H1 (cell line): Measurements from ENCODE around the gene KIT. TPM values are rescaled to one million over a fixed set of nuclear protein-coding genes. Genes with fewer than 3 reads are reported as not detected.

Experiments used
- CTCF ChIA-PET: fragments of 300-600 bp; sonication (Branson Sonifier 250); formaldehyde crosslinking; loops from one replicate; lab custom pipeline; 2021; ENCODE audit not compliant: partially characterized antibody; lab: Charles Lee
- POLR2A ChIA-PET: fragments of 300-600 bp; sonication (Branson Sonifier 250); formaldehyde crosslinking; loops from one replicate; lab custom pipeline; 2021; ENCODE audit warnings: inconsistent platforms; ENCODE audit not compliant: partially characterized antibody; lab: Charles Lee
- DNase-seq, 2 experiments: peaks; one replicate each; pipeline versions ENCODE4 v3.0.0 to v3.0.0-alpha.2; 2010 to 2022; ENCODE audit warnings: low spot score in 2 of 2, low read depth in 1 of 2, mixed read lengths in 1 of 2
- FAIRE-seq: peaks from 2 replicates; lab custom pipeline; 2011; peaks lifted over from hg19 to GRCh38; lab: Jason Lieb, UNC
- H2AFZ ChIP-seq: 2 replicates; pipeline ENCODE4 v1.8.1; 2012; ENCODE audit warnings: low read length, inconsistent platforms
- H2AK5ac ChIP-seq: 2 replicates; pipeline ENCODE4 v1.6.1; 2013; ENCODE audit warnings: low read depth, low read length
- H2BK120ac ChIP-seq: replicated peaks from 2 replicates; pipeline ENCODE3; 2013; ENCODE audit warnings: low read depth, low read length, inconsistent platforms
- H2BK12ac ChIP-seq: 2 replicates; pipeline ENCODE4 v1.6.1; 2013; ENCODE audit warnings: low read depth, low read length
- H2BK15ac ChIP-seq: 2 replicates; pipeline ENCODE4 v1.6.1; 2013; ENCODE audit warnings: low read length
- H2BK20ac ChIP-seq: 2 replicates; pipeline ENCODE4 v1.6.1; 2013; ENCODE audit warnings: low read length
- H2BK5ac ChIP-seq: 2 replicates; pipeline ENCODE4 v1.6.1; 2013; ENCODE audit warnings: low read depth, low read length
- H3K14ac ChIP-seq: 2 replicates; pipeline ENCODE4 v1.6.1; 2013; ENCODE audit warnings: inconsistent platforms; ENCODE audit not compliant: insufficient read length
- H3K18ac ChIP-seq: 2 replicates; pipeline ENCODE4 v1.6.1; 2013; ENCODE audit warnings: low read length; ENCODE audit errors: extremely low read depth
- H3K23ac ChIP-seq: 2 replicates; pipeline ENCODE4 v1.6.1; 2013; ENCODE audit warnings: inconsistent platforms; ENCODE audit not compliant: insufficient read length
- H3K23me2 ChIP-seq: 2 replicates; pipeline ENCODE4 v1.6.1; 2013; ENCODE audit warnings: low read depth, low read length
- H3K27ac ChIP-seq: 2 replicates; pipeline ENCODE4 v1.6.1; 2011; ENCODE audit warnings: low read depth, low read length, inconsistent platforms
- H3K27me3 ChIP-seq, 4 experiments: replicated peaks in 1 of 4; 1 replicate in 1 of 4; 2 replicates in 3 of 4; pipeline versions ENCODE4 v1.6.1 to v1.8.1; 2011 to 2013; ENCODE audit warnings: low read length in 3 of 4, mild to moderate bottlenecking in 3 of 4, inconsistent platforms in 2 of 4, mixed read lengths in 2 of 4, moderate library complexity in 1 of 4; ENCODE audit not compliant: control insufficient read depth in 3 of 4, insufficient read depth in 3 of 4; ENCODE audit errors: extremely low read depth in 1 of 4
- H3K36me3 ChIP-seq, 4 experiments: 2 replicates each; pipeline versions ENCODE4 v1.6.1 to v1.8.1; 2011 to 2013; ENCODE audit warnings: mild to moderate bottlenecking in 4 of 4, low read length in 3 of 4, moderate library complexity in 2 of 4, control low read depth in 1 of 4, inconsistent platforms in 1 of 4; ENCODE audit not compliant: insufficient read depth in 4 of 4, control insufficient read depth in 2 of 4
- H3K4ac ChIP-seq: replicated peaks from 2 replicates; pipeline ENCODE3; 2013; ENCODE audit warnings: low read length, low read depth, mixed read lengths, inconsistent platforms; ENCODE audit not compliant: insufficient read length
- H3K4me1 ChIP-seq, 4 experiments: replicated peaks in 1 of 4; 1 replicate in 1 of 4; 2 replicates in 3 of 4; pipeline versions ENCODE4 v1.6.1 to v1.8.1; 2011 to 2013; ENCODE audit warnings: low read length in 3 of 4, inconsistent platforms in 2 of 4, mixed read lengths in 1 of 4; ENCODE audit not compliant: insufficient read depth in 4 of 4, control insufficient read depth in 3 of 4
- H3K4me2 ChIP-seq, 2 experiments: 2 replicates each; pipeline versions ENCODE4 v1.6.1 to v1.8.1; 2011 to 2013; ENCODE audit warnings: low read depth in 2 of 2, low read length in 2 of 2, control low read depth in 1 of 2, inconsistent platforms in 1 of 2, mild to moderate bottlenecking in 1 of 2; ENCODE audit not compliant: insufficient read depth in 1 of 2
- H3K4me3 ChIP-seq, 4 experiments: fragments of 200-600, 300-600 bp in 1 of 4; sonication (generic), shearing (Covaris generic), sonication (Bioruptor Twin) in 1 of 4; 2 replicates each; pipeline versions ENCODE4 v1.5.1 to v1.8.1; 2011 to 2016; ENCODE audit warnings: low read length in 4 of 4, low read depth in 3 of 4, control low read depth in 2 of 4, inconsistent platforms in 2 of 4, mild to moderate bottlenecking in 2 of 4, mixed read lengths in 1 of 4, moderate library complexity in 1 of 4; ENCODE audit not compliant: insufficient read depth in 2 of 4; ENCODE audit errors: extremely low read depth in 1 of 4
- H3K56ac ChIP-seq: replicated peaks from 2 replicates; pipeline ENCODE3; 2013; ENCODE audit warnings: low read depth, mild to moderate bottlenecking, mixed read lengths, low read length, inconsistent platforms; ENCODE audit not compliant: insufficient read length
- H3K79me1 ChIP-seq: 2 replicates; pipeline ENCODE4 v1.6.1; 2013; ENCODE audit warnings: low read depth, low read length, control low read depth
- H3K79me2 ChIP-seq, 2 experiments: 2 replicates each; pipeline versions ENCODE4 v1.6.1 to v1.8.1; 2012 to 2013; ENCODE audit warnings: low read length in 2 of 2, mild to moderate bottlenecking in 2 of 2, inconsistent platforms in 1 of 2; ENCODE audit not compliant: insufficient read depth in 2 of 2, control insufficient read depth in 1 of 2
- H3K9ac ChIP-seq, 4 experiments: replicated peaks in 1 of 4; 1 replicate in 1 of 4; 2 replicates in 3 of 4; pipeline versions ENCODE4 v1.6.1 to v1.8.1; 2011 to 2013; ENCODE audit warnings: low read depth in 3 of 4, low read length in 3 of 4, control low read depth in 2 of 4, mild to moderate bottlenecking in 2 of 4, moderate library complexity in 2 of 4, inconsistent platforms in 1 of 4; ENCODE audit errors: extremely low read depth in 1 of 4
- H3K9me3 ChIP-seq, 2 experiments: 2 replicates each; pipeline versions ENCODE4 v1.6.1 to v1.8.1; 2012 to 2013; ENCODE audit warnings: mild to moderate bottlenecking in 2 of 2, moderate library complexity in 2 of 2, control low read depth in 1 of 2, inconsistent platforms in 1 of 2, low read depth in 1 of 2, low read length in 1 of 2, mixed read lengths in 1 of 2; ENCODE audit not compliant: insufficient read depth in 2 of 2
- H4K20me1 ChIP-seq, 2 experiments: replicated peaks in 1 of 2; 2 replicates each; pipeline versions ENCODE3 to v1.8.1; 2011 to 2013; ENCODE audit warnings: inconsistent platforms in 2 of 2, low read length in 2 of 2, mild to moderate bottlenecking in 1 of 2; ENCODE audit not compliant: insufficient read depth in 2 of 2, control insufficient read depth in 1 of 2
- H4K5ac ChIP-seq: 2 replicates; pipeline ENCODE4 v1.6.1; 2013; ENCODE audit warnings: low read length, low read depth, mixed read lengths, inconsistent platforms; ENCODE audit not compliant: insufficient read length
- H4K8ac ChIP-seq: 2 replicates; pipeline ENCODE4 v1.8.0; 2013; ENCODE audit warnings: mild to moderate bottlenecking, moderate library complexity, low read length, inconsistent platforms; ENCODE audit not compliant: insufficient read depth; ENCODE audit errors: extremely low read depth
- H4K91ac ChIP-seq: replicated peaks from 2 replicates; pipeline ENCODE3; 2013; ENCODE audit warnings: low read length, mixed read lengths, inconsistent platforms; ENCODE audit not compliant: insufficient read length
- CREB1 ChIP-seq: IDR thresholded peaks from 2 replicates; pipeline ENCODE4 v1.6.1; 2012; ENCODE audit warnings: inconsistent platforms
- KDM4A ChIP-seq: IDR thresholded peaks from one replicate; pipeline ENCODE4 v1.7.1; 2012; ENCODE audit warnings: low read depth, mild to moderate bottlenecking, moderate library complexity, low read length, inconsistent platforms; ENCODE audit not compliant: severe bottlenecking
- SIX5 ChIP-seq: IDR thresholded peaks from 2 replicates; pipeline ENCODE4 v1.6.1; 2011; ENCODE audit warnings: mild to moderate bottlenecking, low read depth, low read length
- SRF ChIP-seq: IDR thresholded peaks from 2 replicates; pipeline ENCODE4 v1.6.1; 2011; ENCODE audit warnings: mild to moderate bottlenecking, low read depth, low read length, moderate library complexity
- TAF7 ChIP-seq: optimal IDR thresholded peaks from 2 replicates; pipeline ENCODE3; 2011; ENCODE audit warnings: low read depth, mild to moderate bottlenecking, inconsistent platforms, low read length, moderate library complexity, borderline replicate concordance
- TEAD4 ChIP-seq: IDR thresholded peaks from 2 replicates; pipeline ENCODE4 v1.6.1; 2012; ENCODE audit warnings: low read depth, low read length, inconsistent platforms, mixed read lengths
- YY1 ChIP-seq: IDR thresholded peaks from 2 replicates; pipeline ENCODE4 v1.6.1; 2011; ENCODE audit warnings: low read depth, mild to moderate bottlenecking, low read length
- WGBS, 2 experiments: shearing (Covaris generic) in 1 of 2; methylation state at CpG; one replicate each; pipeline versions ENCODE4 v1.1.6 to v1.1.7; 2013 to 2015; ENCODE audit warnings: low lambda C conversion rate in 2 of 2, mixed read lengths in 2 of 2, inconsistent platforms in 1 of 2, low coverage in 1 of 2, missing lambda C conversion rate in 1 of 2; ENCODE audit not compliant: insufficient replicate concordance in 2 of 2, insufficient coverage in 1 of 2, insufficient read length in 1 of 2; ENCODE audit errors: extremely low coverage in 1 of 2, missing lambda C conversion rate in 1 of 2; 5-methylcytosine and 5-hydroxymethylcytosine counted together
- polyA plus RNA-seq, 7 experiments: library from polyadenylated mRNA; depleted of rRNA in 3 of 7; stranded (reverse) in 5 of 7; unstranded in 2 of 7; fragments of >200 nt in 5 of 7; fragments of 200-250 nt in 2 of 7; gene quantifications; 1 replicate in 5 of 7; 2 replicates in 1 of 7; 4 replicates in 1 of 7; pipeline versions ENCODE4 v1.2.1 to v1.2.3, GENCODE V29; 2011 to 2013; ENCODE audit warnings: missing spikeins in 2 of 7, mixed read lengths in 2 of 7
- total RNA-seq: library from RNA; stranded (reverse); fragmentation: NEBNext Ultra II Directional; extraction: Animal tissue kit (Norgen Biotek cat#: 25700); gene quantifications from 2 replicates; pipeline ENCODE4 v1.2.1, GENCODE V29; 2021
- TF ChIP-seq, protein P1 (sequence below): IDR thresholded peaks from 2 replicates; pipeline ENCODE4 v1.6.1; 2012; ENCODE audit warnings: inconsistent platforms
- TF ChIP-seq, protein P2 (sequence below): IDR thresholded peaks from 2 replicates; pipeline ENCODE4 v1.6.1; 2012; ENCODE audit warnings: low read length, inconsistent platforms

Gene KIT
- total and polyA plus RNA-seq, 2 of the 8 experiments (the other 6 are each of a cell fraction or from before 2014, with no cell fraction given), result 14.4 to 24.8 TPM

DNA sequence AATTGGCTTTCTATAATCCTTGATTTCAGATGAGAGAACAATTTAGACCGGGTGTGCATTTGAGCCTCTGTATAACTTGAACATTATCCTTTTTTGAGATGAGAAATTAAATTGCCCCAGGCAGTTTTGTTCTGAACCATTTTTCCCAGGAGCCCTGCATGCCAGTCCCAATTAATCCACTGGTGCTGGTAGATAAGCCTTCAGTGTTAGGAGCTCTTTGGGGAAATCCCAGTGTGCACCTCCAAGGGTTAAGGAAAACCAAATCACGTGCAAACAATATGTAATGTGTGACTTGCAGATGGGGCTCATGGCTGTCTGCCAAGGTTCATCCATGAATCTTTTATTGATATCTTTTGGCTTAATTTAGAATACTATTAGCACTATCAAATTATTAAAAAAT, 43.2 kb downstream of the KIT start:
- H3K9me3 ChIP-seq, result no peaks in the 10 kb centered on the region
- H3K79me2 ChIP-seq, result no peaks in the 10 kb centered on the region
- H3K56ac ChIP-seq, result no peak overlapping the region
- H2AFZ ChIP-seq, result no peak overlapping the region
- no peak overlapping the region for H4K5ac ChIP-seq
- H2BK20ac ChIP-seq, result no peak overlapping the region
- TF ChIP-seq, protein P1, sequence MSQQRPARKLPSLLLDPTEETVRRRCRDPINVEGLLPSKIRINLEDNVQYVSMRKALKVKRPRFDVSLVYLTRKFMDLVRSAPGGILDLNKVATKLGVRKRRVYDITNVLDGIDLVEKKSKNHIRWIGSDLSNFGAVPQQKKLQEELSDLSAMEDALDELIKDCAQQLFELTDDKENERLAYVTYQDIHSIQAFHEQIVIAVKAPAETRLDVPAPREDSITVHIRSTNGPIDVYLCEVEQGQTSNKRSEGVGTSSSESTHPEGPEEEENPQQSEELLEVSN, result no peak
- TF ChIP-seq SRF, result no peak
- no peak for TF ChIP-seq YY1
- TF ChIP-seq SIX5, result no peak
- TF ChIP-seq KDM4A, result no peak
- TF ChIP-seq, protein P2, sequence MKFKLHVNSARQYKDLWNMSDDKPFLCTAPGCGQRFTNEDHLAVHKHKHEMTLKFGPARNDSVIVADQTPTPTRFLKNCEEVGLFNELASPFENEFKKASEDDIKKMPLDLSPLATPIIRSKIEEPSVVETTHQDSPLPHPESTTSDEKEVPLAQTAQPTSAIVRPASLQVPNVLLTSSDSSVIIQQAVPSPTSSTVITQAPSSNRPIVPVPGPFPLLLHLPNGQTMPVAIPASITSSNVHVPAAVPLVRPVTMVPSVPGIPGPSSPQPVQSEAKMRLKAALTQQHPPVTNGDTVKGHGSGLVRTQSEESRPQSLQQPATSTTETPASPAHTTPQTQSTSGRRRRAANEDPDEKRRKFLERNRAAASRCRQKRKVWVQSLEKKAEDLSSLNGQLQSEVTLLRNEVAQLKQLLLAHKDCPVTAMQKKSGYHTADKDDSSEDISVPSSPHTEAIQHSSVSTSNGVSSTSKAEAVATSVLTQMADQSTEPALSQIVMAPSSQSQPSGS, result no peak
- no peak for TF ChIP-seq TEAD4
- no peak for TF ChIP-seq CREB1
- TF ChIP-seq TAF7, result no peak
- H3K23me2 ChIP-seq, result no peaks in the 10 kb centered on the region
- H3K9ac ChIP-seq, result no peak overlapping the region
- DNase-seq (no peak), FAIRE-seq (no peak)
- H3K4me3 ChIP-seq, result no peak overlapping the region
- H3K36me3 ChIP-seq, result peaks cover 0 to 23% (median 11%) of the 10 kb centered on the region in 4 experiments; a peak in 7 of 8 replicates
- no peak overlapping the region for H3K14ac ChIP-seq
- no peak overlapping the region for H2AK5ac ChIP-seq
- no peak overlapping the region for H2BK120ac ChIP-seq
- no peaks in the 10 kb centered on the region for H4K20me1 ChIP-seq
- H3K79me1 ChIP-seq, result no peaks in the 10 kb centered on the region
- no peak overlapping the region for H4K91ac ChIP-seq
- H3K18ac ChIP-seq, result no peak overlapping the region
- H3K23ac ChIP-seq, result no peak overlapping the region
- H3K4me2 ChIP-seq, result no peak overlapping the region
- H3K4ac ChIP-seq, result no peak overlapping the region
- H4K8ac ChIP-seq, result no peak overlapping the region
- 45% methylated on average over 2 of the region's 2 CpGs; no CpG with 5 or more reads in 1 of the 2 experiments for WGBS, 2 experiments
- no peak overlapping the region for H3K27ac ChIP-seq
- H3K27me3 ChIP-seq, result peaks cover 0 to 1% (median 0%) of the 10 kb centered on the region in 4 experiments; a peak in 1 of 7 replicates
- no peaks in the 10 kb centered on the region for H3K4me1 ChIP-seq
- H2BK15ac ChIP-seq, result no peak overlapping the region
- H2BK12ac ChIP-seq, result no peak overlapping the region
- H2BK5ac ChIP-seq, result no peak overlapping the region
- CTCF ChIA-PET, result no interaction called here
- POLR2A ChIA-PET, result no interaction called here
